PFSK-1 (cell line): Measurements from ENCODE around the gene KRTAP9-1.

ENCODE experiments used
- FOXP2 ChIP-seq: optimal IDR thresholded peaks from 2 replicates; pipeline ENCODE3; 2011; ENCODE audit warnings: borderline replicate concordance, control low read depth, inconsistent platforms; ENCODE audit not compliant: insufficient read depth; ENCODE audit errors: extremely low read length, extremely low read depth
- POLR2AphosphoS5 ChIP-seq: IDR thresholded peaks from 2 replicates; pipeline ENCODE4 v1.6.1; 2012; ENCODE audit warnings: low read depth, mild to moderate bottlenecking, control low read depth, low read length, moderate library complexity
- SIN3A ChIP-seq: IDR thresholded peaks from 2 replicates; pipeline ENCODE4 v1.6.1; 2012; ENCODE audit warnings: mild to moderate bottlenecking, low read length, moderate library complexity, borderline replicate concordance; ENCODE audit not compliant: insufficient read depth
- TAF1 ChIP-seq: IDR thresholded peaks from 2 replicates; pipeline ENCODE4 v1.6.1; 2012; ENCODE audit warnings: low read length, control low read depth, borderline replicate concordance; ENCODE audit not compliant: insufficient read depth
- TF ChIP-seq, protein P1 (sequence below), 2 experiments: IDR thresholded peaks; 2 replicates each; pipeline versions ENCODE4 v1.6.1 to v1.8.0; 2011 to 2012; ENCODE audit warnings: low read depth in 2 of 2, low read length in 2 of 2, control low read depth in 1 of 2, inconsistent platforms in 1 of 2, mild to moderate bottlenecking in 1 of 2, moderate library complexity in 1 of 2; ENCODE audit not compliant: insufficient read depth in 1 of 2

The KRTAP9-1 gene

DNA sequence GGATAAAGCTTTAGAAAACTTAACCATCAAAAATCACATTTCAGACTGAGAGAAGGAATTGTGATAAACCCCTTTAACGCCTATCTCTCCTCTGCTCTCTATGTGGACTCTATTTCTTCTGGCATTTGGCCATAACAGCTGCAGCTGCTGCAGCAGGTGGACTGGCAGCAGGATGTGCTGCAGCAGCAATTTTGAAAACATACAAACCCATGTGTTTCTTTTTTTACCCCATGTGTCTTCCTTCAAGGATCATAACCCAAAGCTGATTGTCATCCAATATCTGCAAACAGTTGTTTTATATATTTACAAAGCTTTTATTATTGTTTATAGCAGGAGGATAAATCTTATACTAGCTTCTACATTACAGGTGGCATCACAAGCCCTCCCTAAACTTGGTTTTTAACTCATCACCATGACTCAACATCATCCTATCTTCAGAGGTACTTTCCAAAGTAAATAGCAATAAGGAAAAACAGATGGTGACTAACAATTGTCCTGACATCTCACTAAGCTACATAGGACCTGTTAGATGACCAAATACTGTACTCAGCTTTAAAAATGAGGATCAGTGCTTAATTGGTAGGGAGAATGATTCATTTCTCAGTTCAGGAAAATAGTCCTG lies 22.3 kb downstream of the KRTAP9-1 start:
- TF ChIP-seq POLR2AphosphoS5 (no peak), TAF1 (no peak), SIN3A (no peak), FOXP2 (no peak)
- TF ChIP-seq, protein P1, sequence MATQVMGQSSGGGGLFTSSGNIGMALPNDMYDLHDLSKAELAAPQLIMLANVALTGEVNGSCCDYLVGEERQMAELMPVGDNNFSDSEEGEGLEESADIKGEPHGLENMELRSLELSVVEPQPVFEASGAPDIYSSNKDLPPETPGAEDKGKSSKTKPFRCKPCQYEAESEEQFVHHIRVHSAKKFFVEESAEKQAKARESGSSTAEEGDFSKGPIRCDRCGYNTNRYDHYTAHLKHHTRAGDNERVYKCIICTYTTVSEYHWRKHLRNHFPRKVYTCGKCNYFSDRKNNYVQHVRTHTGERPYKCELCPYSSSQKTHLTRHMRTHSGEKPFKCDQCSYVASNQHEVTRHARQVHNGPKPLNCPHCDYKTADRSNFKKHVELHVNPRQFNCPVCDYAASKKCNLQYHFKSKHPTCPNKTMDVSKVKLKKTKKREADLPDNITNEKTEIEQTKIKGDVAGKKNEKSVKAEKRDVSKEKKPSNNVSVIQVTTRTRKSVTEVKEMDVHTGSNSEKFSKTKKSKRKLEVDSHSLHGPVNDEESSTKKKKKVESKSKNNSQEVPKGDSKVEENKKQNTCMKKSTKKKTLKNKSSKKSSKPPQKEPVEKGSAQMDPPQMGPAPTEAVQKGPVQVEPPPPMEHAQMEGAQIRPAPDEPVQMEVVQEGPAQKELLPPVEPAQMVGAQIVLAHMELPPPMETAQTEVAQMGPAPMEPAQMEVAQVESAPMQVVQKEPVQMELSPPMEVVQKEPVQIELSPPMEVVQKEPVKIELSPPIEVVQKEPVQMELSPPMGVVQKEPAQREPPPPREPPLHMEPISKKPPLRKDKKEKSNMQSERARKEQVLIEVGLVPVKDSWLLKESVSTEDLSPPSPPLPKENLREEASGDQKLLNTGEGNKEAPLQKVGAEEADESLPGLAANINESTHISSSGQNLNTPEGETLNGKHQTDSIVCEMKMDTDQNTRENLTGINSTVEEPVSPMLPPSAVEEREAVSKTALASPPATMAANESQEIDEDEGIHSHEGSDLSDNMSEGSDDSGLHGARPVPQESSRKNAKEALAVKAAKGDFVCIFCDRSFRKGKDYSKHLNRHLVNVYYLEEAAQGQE (IDR thresholded peaks at IDR 0.05; ENCODE audit: insufficient read depth in 1 of 2, low read depth in 2 of 2, low read length in 2 of 2), result no peak

DNA sequence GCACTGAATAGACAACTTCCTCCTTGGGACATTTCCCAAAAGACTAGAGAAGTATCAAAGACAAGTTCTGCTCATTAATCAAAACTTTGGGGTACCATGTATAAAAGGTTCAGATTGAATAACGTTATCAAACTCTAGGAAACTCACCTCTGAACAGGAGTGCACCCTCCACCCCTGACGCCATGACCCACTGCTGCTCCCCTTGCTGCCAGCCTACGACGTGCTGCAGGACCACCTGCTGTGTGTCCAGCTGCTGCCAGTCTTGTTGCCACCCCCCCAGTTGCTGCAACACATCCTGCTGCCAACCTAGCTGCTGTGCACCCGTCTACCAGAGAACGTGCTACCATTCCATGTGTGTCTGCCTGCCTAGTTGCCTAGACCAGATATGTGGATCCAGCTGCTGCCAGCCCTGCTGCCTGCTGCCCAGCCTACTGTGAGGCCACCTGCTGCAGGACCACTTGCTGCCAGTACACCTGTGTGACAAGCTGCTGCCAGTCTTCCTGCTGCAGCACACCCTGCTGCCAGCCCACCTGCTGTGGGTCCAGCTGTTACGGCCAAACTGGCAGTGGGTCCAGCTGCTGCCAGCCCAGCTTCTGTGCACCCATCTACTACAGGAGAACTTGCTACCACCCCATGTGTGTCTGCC lies 23.0 kb downstream of the KRTAP9-1 start:
- no peak for TF ChIP-seq SIN3A
- no peak for TF ChIP-seq FOXP2
- TF ChIP-seq POLR2AphosphoS5, result no peak
- TF ChIP-seq, protein P1 (IDR thresholded peaks at IDR 0.05; ENCODE audit: insufficient read depth in 1 of 2, low read depth in 2 of 2, low read length in 2 of 2), result no peak
- TF ChIP-seq TAF1, result no peak

DNA sequence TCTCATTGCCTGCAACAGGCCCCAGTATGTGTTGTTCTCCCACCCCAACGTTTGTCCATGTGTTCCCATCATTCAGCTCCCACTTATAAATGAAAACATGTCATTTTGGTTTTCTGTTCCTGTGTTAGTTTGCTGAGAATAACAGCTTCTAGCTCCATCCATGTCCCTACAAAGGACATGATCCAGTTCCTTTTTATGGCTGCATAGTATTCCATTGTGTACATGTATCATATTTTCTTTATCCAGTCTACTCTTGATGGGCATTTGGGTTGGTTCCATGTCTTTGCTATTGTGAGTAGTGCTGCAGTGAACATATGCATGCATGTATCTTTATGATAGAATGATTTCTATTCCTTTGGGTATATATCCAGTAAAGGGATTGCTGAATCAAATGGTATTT lies 26.0 kb downstream of the KRTAP9-1 start:
- TF ChIP-seq, protein P1 (IDR thresholded peaks at IDR 0.05; ENCODE audit: insufficient read depth in 1 of 2, low read depth in 2 of 2, low read length in 2 of 2), result no peak
- TF ChIP-seq FOXP2 (no peak), POLR2AphosphoS5 (no peak), SIN3A (no peak), TAF1 (no peak)

DNA sequence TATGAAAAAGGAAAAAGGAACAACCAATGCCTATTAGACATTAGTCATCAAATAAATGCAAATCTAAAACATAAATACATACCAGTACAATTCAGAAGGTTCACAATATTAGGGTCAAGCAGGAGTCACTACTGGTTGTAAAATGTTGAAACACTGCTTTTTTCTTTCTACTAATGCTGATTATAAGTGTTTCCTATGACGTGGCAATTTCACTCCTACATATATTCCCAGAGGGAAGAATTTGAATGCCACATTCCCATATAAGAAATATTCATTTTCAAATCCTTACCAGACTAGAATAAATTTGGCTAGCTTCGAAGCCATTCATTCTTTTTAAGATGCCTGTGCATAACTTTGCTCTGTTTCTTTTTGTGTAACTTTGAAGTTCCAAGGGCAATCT lies 34.1 kb downstream of the KRTAP9-1 start:
- TF ChIP-seq SIN3A, result no peak
- TF ChIP-seq FOXP2, result no peak
- TF ChIP-seq, protein P1 (IDR thresholded peaks at IDR 0.05; ENCODE audit: insufficient read depth in 1 of 2, low read depth in 2 of 2, low read length in 2 of 2), result no peak
- TF ChIP-seq POLR2AphosphoS5, result no peak
- no peak for TF ChIP-seq TAF1
